Left ventricle myocardium inferior (tissue), 1 donor: ENCODE data around the gene SYNDIG1. TPM values are rescaled to one million over a fixed set of nuclear protein-coding genes. Genes with fewer than 3 reads are reported as not detected.

Source experiments
- DNase-seq: peaks from one replicate; pipeline ENCODE4 v3.0.0-alpha.2; 2020
- H3K27ac ChIP-seq: fragments of 200-600 bp; replicated peaks from 2 replicates; pipeline ENCODE4 v1.8.0; 2021
- H3K27me3 ChIP-seq: fragments of 200-600 bp; 2 replicates; pipeline ENCODE4 v1.8.0; 2021; ENCODE audit warnings: low read depth
- H3K36me3 ChIP-seq: fragments of 200-600 bp; 2 replicates; pipeline ENCODE4 v1.8.0; 2021
- H3K4me1 ChIP-seq: fragments of 200-600 bp; 2 replicates; pipeline ENCODE4 v1.8.0; 2021
- H3K4me3 ChIP-seq: fragments of 200-600 bp; 2 replicates; pipeline ENCODE4 v1.8.0; 2021; ENCODE audit warnings: mild to moderate bottlenecking, moderate library complexity
- H3K9me3 ChIP-seq: fragments of 200-600 bp; replicated peaks from 2 replicates; pipeline ENCODE4 v1.8.0; 2021
- intact Hi-C: fragments of 100-400 bp; cut with micrococcal nuclease; formaldehyde crosslinking; loops from one replicate; pipeline ENCODE4 v1.11.0; 2022
- total RNA-seq: library from RNA; stranded (reverse); fragmentation: NEBNext Ultra II Directional; extraction: Animal tissue kit (Norgen Biotek cat#: 25700); gene quantifications from one replicate; pipeline ENCODE4 v1.2.1, GENCODE V29; 2021
- TF ChIP-seq, protein P1 (sequence below): fragments of 200-600 bp; IDR thresholded peaks from 2 replicates; pipeline ENCODE4 v1.8.0; 2021; ENCODE audit warnings: antibody characterized with exemption, mild to moderate bottlenecking, borderline replicate concordance
- donor health status: DM: no; HTN: yes; CAD: no; lungs with severe emphysema.

Gene SYNDIG1
- total RNA-seq, 1 donor from 2014 or later = 21.4 TPM

DNA sequence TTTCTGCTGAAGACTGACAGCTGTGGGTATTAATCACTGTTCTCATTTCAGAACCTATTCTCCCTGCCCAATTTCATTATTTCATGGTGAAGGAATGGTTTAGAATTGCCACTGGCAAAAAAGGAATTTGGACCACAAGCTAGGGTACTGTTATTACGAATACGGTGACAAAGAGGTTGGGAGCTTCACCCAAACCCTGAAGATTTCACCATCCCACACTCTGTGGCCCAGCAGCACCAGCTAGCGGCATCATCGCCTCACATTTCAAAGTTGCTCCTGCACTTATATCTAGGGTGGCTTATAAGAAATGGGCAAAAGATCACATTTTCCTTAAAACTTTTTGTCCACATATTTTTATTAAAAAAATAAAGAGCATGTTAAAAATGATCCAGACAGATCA is 236.1 kb downstream of the SYNDIG1 start:
- H3K27me3 ChIP-seq = peaks cover 24% of the 10 kb centered on the region
- TF ChIP-seq, protein P1, sequence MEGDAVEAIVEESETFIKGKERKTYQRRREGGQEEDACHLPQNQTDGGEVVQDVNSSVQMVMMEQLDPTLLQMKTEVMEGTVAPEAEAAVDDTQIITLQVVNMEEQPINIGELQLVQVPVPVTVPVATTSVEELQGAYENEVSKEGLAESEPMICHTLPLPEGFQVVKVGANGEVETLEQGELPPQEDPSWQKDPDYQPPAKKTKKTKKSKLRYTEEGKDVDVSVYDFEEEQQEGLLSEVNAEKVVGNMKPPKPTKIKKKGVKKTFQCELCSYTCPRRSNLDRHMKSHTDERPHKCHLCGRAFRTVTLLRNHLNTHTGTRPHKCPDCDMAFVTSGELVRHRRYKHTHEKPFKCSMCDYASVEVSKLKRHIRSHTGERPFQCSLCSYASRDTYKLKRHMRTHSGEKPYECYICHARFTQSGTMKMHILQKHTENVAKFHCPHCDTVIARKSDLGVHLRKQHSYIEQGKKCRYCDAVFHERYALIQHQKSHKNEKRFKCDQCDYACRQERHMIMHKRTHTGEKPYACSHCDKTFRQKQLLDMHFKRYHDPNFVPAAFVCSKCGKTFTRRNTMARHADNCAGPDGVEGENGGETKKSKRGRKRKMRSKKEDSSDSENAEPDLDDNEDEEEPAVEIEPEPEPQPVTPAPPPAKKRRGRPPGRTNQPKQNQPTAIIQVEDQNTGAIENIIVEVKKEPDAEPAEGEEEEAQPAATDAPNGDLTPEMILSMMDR = no peak
- H3K4me3 ChIP-seq = no peak overlapping the region
- H3K36me3 ChIP-seq = no peaks in the 10 kb centered on the region
- H3K9me3 ChIP-seq = no peaks in the 10 kb centered on the region
- no peaks in the 10 kb centered on the region for H3K4me1 ChIP-seq
- DNase-seq = no peak
- no peak overlapping the region for H3K27ac ChIP-seq
- intact Hi-C loops = no loop called here

GRCh38 chr20:24708411-24709295 is 239.2 kb downstream of the SYNDIG1 start:
- Histone ChIP-seq H3K4me3 (no peak overlapping the region), H3K4me1 (no peaks in the 10 kb centered on the region), H3K36me3 (no peaks in the 10 kb centered on the region), H3K9me3 (peaks cover 13% of the 10 kb centered on the region), H3K27ac (no peak overlapping the region), H3K27me3 (peaks cover 39% of the 10 kb centered on the region)
- TF ChIP-seq, protein P1 = no peak
- DNase-seq = no peak
- intact Hi-C loops = no loop called here
